GM12874 (cell line): ENCODE data around the gene RERE.

ENCODE experiments used
- CTCF ChIP-seq: IDR thresholded peaks from 2 replicates; pipeline ENCODE4 v1.5.1; 2011; ENCODE audit warnings: low read depth, mild to moderate bottlenecking, control low read depth, low read length, moderate library complexity; ENCODE audit not compliant: insufficient read depth

RERE gene

GRCh38 chr1:8777867-8778266, 39.6 kb downstream of the RERE start:
- TF ChIP-seq CTCF: no peak

GRCh38 chr1:8776104-8776503, 41.3 kb downstream of the RERE start:
- TF ChIP-seq CTCF: no peak

GRCh38 chr1:8767006-8767405, 50.4 kb downstream of the RERE start:
- TF ChIP-seq CTCF: no peak

- no peak for TF ChIP-seq CTCF
Observed at GRCh38 chr1:8765198-8765597, 52.2 kb downstream of the RERE start.

- no peak for TF ChIP-seq CTCF
Observed at GRCh38 chr1:8764293-8764937, 53.0 kb downstream of the RERE start.

- TF ChIP-seq CTCF: no peak
Observed at GRCh38 chr1:8763888-8764287, 53.6 kb downstream of the RERE start.

GRCh38 chr1:8754993-8755392, 62.4 kb downstream of the RERE start:
- TF ChIP-seq CTCF: no peak
